GM12878 (cell line): ENCODE results near the gene HEXIM2. TPM values are rescaled to one million over a fixed set of nuclear protein-coding genes. Genes with fewer than 3 reads are reported as not detected.

Experiments used
- ATAC-seq: fragments of 200-7000 bp; cut with Tn5 transposase; 3 replicates; pipeline ENCODE4 v1.9.1; 2020; ENCODE audit warnings: mild to moderate bottlenecking, moderate library complexity
- BruUV-seq: library from RNA; stranded (reverse); fragments of 400-500 nt; replicated peaks from 2 replicates; lab custom pipeline; 2021; lab: Mats Ljungman, UMichigan
- CTCF ChIA-PET: fragments of 300-600 bp; sonication (Branson Sonifier 250); formaldehyde crosslinking; extraction: SDS; loops from one replicate; lab custom pipeline; 2021; ENCODE audit warnings: inconsistent platforms; lab: Yijun Ruan, JAX
- POLR2A ChIA-PET: fragments of 350-600 bp; formaldehyde crosslinking; extraction: SDS; loops from one replicate; lab custom pipeline; 2021; ENCODE audit warnings: inconsistent platforms; lab: Charles Lee
- RAD21 ChIA-PET: fragments of 300-600 bp; sonication (Branson Sonifier 250); formaldehyde crosslinking; loops from one replicate; lab custom pipeline; 2023; ENCODE audit warnings: antibody characterized with exemption; ENCODE audit not compliant: unreplicated experiment; lab: Charles Lee
- SMC1A ChIA-PET: fragments of 300-600 bp; sonication (Branson Sonifier 250); formaldehyde crosslinking; loops from one replicate; lab custom pipeline; 2023; ENCODE audit not compliant: unreplicated experiment, uncharacterized antibody; lab: Charles Lee
- DNase-seq: peaks from one replicate; pipeline ENCODE4 v3.0.0-alpha.2; 2011; ENCODE audit warnings: low read depth, low spot score
- FAIRE-seq: peaks from 3 replicates; lab custom pipeline; 2011; peaks lifted over from hg19 to GRCh38; lab: Jason Lieb, UNC
- H2AFZ ChIP-seq: 2 replicates; pipeline ENCODE4 v1.6.0; 2011; ENCODE audit warnings: low read depth, low read length, control low read depth; ENCODE audit not compliant: control insufficient read depth
- H3K27ac ChIP-seq: 2 replicates; pipeline ENCODE4 v1.5.1; 2011; ENCODE audit warnings: control low read depth; ENCODE audit not compliant: control insufficient read depth, insufficient read depth
- H3K27me3 ChIP-seq, 2 experiments: replicated peaks in 1 of 2; 2 replicates each; pipeline versions ENCODE4 v1.6.0 to v1.6.1; 2011; ENCODE audit warnings: low read length in 1 of 2; ENCODE audit not compliant: control insufficient read depth in 2 of 2, insufficient read depth in 2 of 2
- H3K36me3 ChIP-seq, 2 experiments: 2 replicates each; pipeline ENCODE4 v1.5.1; 2011; ENCODE audit warnings: low read length in 1 of 2; ENCODE audit not compliant: control insufficient read depth in 2 of 2, insufficient read depth in 2 of 2
- H3K4me1 ChIP-seq: 2 replicates; pipeline ENCODE4 v1.6.1; 2011; ENCODE audit warnings: mild to moderate bottlenecking, low read length, moderate library complexity, mixed read lengths; ENCODE audit not compliant: control insufficient read depth, insufficient read depth
- H3K4me2 ChIP-seq: 2 replicates; pipeline ENCODE4 v1.6.0; 2011; ENCODE audit warnings: control low read depth; ENCODE audit not compliant: control insufficient read depth, insufficient read depth
- H3K4me3 ChIP-seq: fragments of 200-600 bp; sonication (generic); 2 replicates; pipeline ENCODE4 v1.5.1; 2016
- H3K79me2 ChIP-seq: 2 replicates; pipeline ENCODE4 v1.6.0; 2011; ENCODE audit warnings: low read length; ENCODE audit not compliant: control insufficient read depth, insufficient read depth
- H3K9ac ChIP-seq: 2 replicates; pipeline ENCODE4 v1.8.0; 2011; ENCODE audit warnings: low read length, control low read depth, mixed read lengths; ENCODE audit not compliant: control insufficient read depth, insufficient read depth
- H3K9me3 ChIP-seq: replicated peaks from 3 replicates; pipeline ENCODE4 v1.5.1; 2011; ENCODE audit warnings: mild to moderate bottlenecking, low read length; ENCODE audit not compliant: control insufficient read depth, insufficient read depth
- H4K20me1 ChIP-seq: 2 replicates; pipeline ENCODE4 v1.6.0; 2011; ENCODE audit not compliant: control insufficient read depth, insufficient read depth
- BMI1 ChIP-seq: fragments of 450-650 bp; IDR thresholded peaks from 2 replicates; pipeline ENCODE4 v1.6.1; 2016; ENCODE audit warnings: mild to moderate bottlenecking, moderate library complexity, borderline replicate concordance
- BRCA1 ChIP-seq: IDR thresholded peaks from 2 replicates; pipeline ENCODE4 v1.6.1; 2011; ENCODE audit warnings: low read depth, low read length, improper control_type of control experiment
- CBFB ChIP-seq: IDR thresholded peaks from 2 replicates; pipeline ENCODE4 v1.6.1; 2016; ENCODE audit warnings: antibody characterized with exemption, low read depth
- CEBPB ChIP-seq, 2 experiments: fragments of 150-350 bp in 1 of 2; IDR thresholded peaks; 2 replicates each; pipeline ENCODE4 v1.6.1; 2012 to 2014; ENCODE audit warnings: low read depth in 2 of 2, low read length in 2 of 2, borderline replicate concordance in 1 of 2, inconsistent platforms in 1 of 2
- ETV6 ChIP-seq, 2 experiments: fragments of 450-650 bp in 1 of 2; IDR thresholded peaks in 1 of 2; conservative IDR thresholded peaks in 1 of 2; 2 replicates each; pipeline ENCODE4 v1.6.1; 2014; ENCODE audit warnings: antibody characterized with exemption in 1 of 2, borderline replicate concordance in 1 of 2, low read depth in 1 of 2, mild to moderate bottlenecking in 1 of 2, moderate library complexity in 1 of 2
- HDAC6 ChIP-seq: fragments of 200-600 bp; sonication (generic); IDR thresholded peaks from one replicate; pipeline ENCODE4 v1.8.0; 2017; ENCODE audit warnings: antibody characterized with exemption; ENCODE audit not compliant: unreplicated experiment
- PAX8 ChIP-seq: fragments of 450-650 bp; IDR thresholded peaks from 2 replicates; pipeline ENCODE4 v1.6.1; 2017; ENCODE audit warnings: mild to moderate bottlenecking, moderate library complexity
- RCOR1 ChIP-seq: conservative IDR thresholded peaks from 2 replicates; pipeline ENCODE4 v1.6.1; 2012; ENCODE audit warnings: low read depth, low read length, improper control_type of control experiment
- SPI1 ChIP-seq: IDR thresholded peaks from 2 replicates; pipeline ENCODE4 v1.6.1; 2011; ENCODE audit warnings: low read depth, mild to moderate bottlenecking, low read length, moderate library complexity, borderline replicate concordance; ENCODE audit not compliant: insufficient read depth
- SREBF2 ChIP-seq: IDR thresholded peaks from 2 replicates; pipeline ENCODE4 v1.6.1; 2012; ENCODE audit warnings: mild to moderate bottlenecking, low read length
- SUPT20H ChIP-seq: IDR thresholded peaks from 2 replicates; pipeline ENCODE4 v1.6.1; 2011; ENCODE audit warnings: low read depth, mild to moderate bottlenecking, low read length, moderate library complexity, borderline replicate concordance; ENCODE audit not compliant: control insufficient read depth
- WGBS: methylation state at CpG from one replicate; pipeline ENCODE4 v1.1.6; 2016; ENCODE audit warnings: low lambda C conversion rate; ENCODE audit not compliant: insufficient replicate concordance, insufficient coverage; ENCODE audit errors: missing lambda C conversion rate; 5-methylcytosine and 5-hydroxymethylcytosine counted together
- in situ Hi-C: fragments of 300-500 bp; cut with MboI; formaldehyde crosslinking; loops from 9 replicates; pipeline ENCODE4 v1.14.3; 2018; ENCODE audit warnings: mixed read lengths
- intact Hi-C: fragments of 100-400 bp; cut with micrococcal nuclease; formaldehyde crosslinking; loops from one replicate; pipeline ENCODE4 v1.14.2; 2022; ENCODE audit not compliant: unreplicated experiment
- polyA plus RNA-seq, 11 experiments: library from polyadenylated mRNA; depleted of rRNA in 4 of 11; unstranded in 6 of 11; stranded (reverse) in 5 of 11; fragments of >200 nt; fragmentation: Nextera tagmentation in 4 of 11; fragmentation: Illumina TruSeq in 1 of 11; extraction: Ambion mirVana in 4 of 11; extraction: Trizol in 1 of 11; gene quantifications; 1 replicate in 1 of 11; 2 replicates in 10 of 11; pipeline versions ENCODE4 v1.2.1 to v1.2.3, GENCODE V29; 2011 to 2016; ENCODE audit warnings: inconsistent platforms in 2 of 11, missing spikeins in 2 of 11, low read depth in 1 of 11
- total RNA-seq, 4 experiments: library from RNA; depleted of rRNA in 3 of 4; stranded (reverse); fragments of >200 nt in 3 of 4; fragmentation: Illumina TruSeq in 1 of 4; extraction: Trizol in 1 of 4; gene quantifications; 2 replicates each; pipeline versions ENCODE4 v1.2.1 to v1.2.3, GENCODE V29; 2013 to 2021
- TF ChIP-seq, protein P1 (sequence below): IDR thresholded peaks from 2 replicates; pipeline ENCODE4 v1.6.1; 2012; ENCODE audit warnings: low read depth, low read length, improper control_type of control experiment
- TF ChIP-seq, protein P2 (sequence below): fragments of 150-350 bp; IDR thresholded peaks from 2 replicates; pipeline ENCODE4 v1.6.1; 2016; ENCODE audit warnings: low read depth, low read length
- TF ChIP-seq, protein P3 (sequence below): fragments of 450-650 bp; IDR thresholded peaks from 2 replicates; pipeline ENCODE4 v1.6.1; 2017; ENCODE audit warnings: borderline replicate concordance

The HEXIM2 gene
- total and polyA plus RNA-seq, 10 of the 15 experiments (the other 5 are each of a cell fraction or from before 2014, with no cell fraction given): 0.10 to 10.3 (median 6.4) TPM

DNA sequence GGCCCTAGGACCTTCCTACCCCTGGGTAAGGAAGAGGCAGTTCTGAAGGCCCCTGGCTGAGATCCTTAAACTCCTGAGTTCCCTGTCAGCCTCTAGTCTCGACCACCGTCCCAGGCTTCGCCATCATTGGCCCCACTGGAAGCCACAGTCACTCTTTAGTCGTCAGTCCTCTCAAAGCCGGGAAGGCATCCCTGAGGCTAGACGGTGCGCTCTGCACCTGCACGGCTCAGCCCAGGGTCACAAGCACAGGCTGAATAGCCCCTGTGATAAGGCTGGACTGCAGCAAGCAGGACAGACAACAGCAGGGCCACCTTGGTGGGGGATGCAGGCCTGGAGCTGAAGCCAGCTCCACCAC lies 16.7 kb upstream of the HEXIM2 start (continued):
- TF ChIP-seq SUPT20H: no peak
- TF ChIP-seq, all 136 proteins: peak for 0

DNA sequence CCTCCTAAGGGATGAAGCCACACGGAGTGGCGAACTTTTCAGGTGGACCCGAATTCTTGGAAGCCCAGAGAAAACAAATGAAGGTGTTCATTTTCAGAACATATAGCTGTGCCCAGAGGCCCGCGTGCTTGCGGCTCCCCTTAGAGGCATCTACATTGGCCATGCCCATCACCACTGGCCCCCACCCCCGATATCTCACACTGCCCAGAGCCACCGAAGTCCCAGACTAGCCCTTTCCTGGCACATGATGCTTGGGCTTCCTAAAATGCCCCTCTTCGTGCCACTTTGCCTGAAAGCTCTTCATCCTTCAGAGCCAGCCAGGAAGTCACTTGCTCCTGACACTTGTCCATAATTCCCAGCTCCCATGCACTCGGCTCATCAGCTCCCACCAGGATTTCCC lies 15.5 kb upstream of the HEXIM2 start:
- intact Hi-C loops (loop anchor here (5.0 kb wide), 1 partner anchor 156 kb away; no protein-coding TSS in a partner anchor), in situ Hi-C loops (no loop called here)
- ChIA-PET POLR2A (interaction anchor here (1.0 kb wide), 1 partner anchor 12 kb away, joined by 7 read pairs; no protein-coding TSS in a partner anchor), SMC1A (interaction anchor here (0.7 to 1.5 kb wide), 3 partner anchors 11 to 96 kb away, joined by 3 to 5 read pairs (median 4); partner anchors contain the start of genes ACBD4 and HEXIM2), RAD21 (interaction anchor here (1.6 kb wide), 1 partner anchor 11 kb away, joined by 4 read pairs; the partner anchor contains the start of gene ACBD4), CTCF (interaction anchor here (1.1 to 11.0 kb wide), 3 partner anchors 11 to 52 kb away, joined by 5 to 280 read pairs (median 6); partner anchors contain the start of genes ACBD4 and HEXIM2)
- Histone ChIP-seq H2AFZ (no peak overlapping the region), H3K4me2 (peak overlapping the region; percentile 96; the same call in 1 of the 2 replicates), H3K27me3 (no peaks in the 10 kb centered on the region), H3K9ac (no peak overlapping the region), H3K36me3 (no peaks in the 10 kb centered on the region), H3K4me1 (peaks cover 18% of the 10 kb centered on the region), H3K9me3 (no peaks in the 10 kb centered on the region), H3K27ac (no peak overlapping the region), H3K79me2 (peaks cover 38% of the 10 kb centered on the region), H4K20me1 (no peaks in the 10 kb centered on the region; the same call in 1 of the 2 replicates), H3K4me3 (peak overlapping the region; percentile 85; the same call in 1 of the 2 replicates)
- WGBS: 95% methylated on average over 10 of the region's 10 CpGs
- no peak for DNase-seq
- no peak for ATAC-seq
- TF ChIP-seq BRCA1 (no peak), SPI1 (no peak), RCOR1 (no peak), HDAC6 (no peak), ETV6 (conservative IDR thresholded peaks at IDR 0.05 in 1 of 2, IDR thresholded peaks at IDR 0.05 in 1 of 2; ENCODE audit: borderline replicate concordance in 1 of 2, low read depth in 1 of 2) (no peak), SREBF2 (no peak), BMI1 (no peak), PAX8 (no peak), CEBPB (IDR thresholded peaks at IDR 0.05; ENCODE audit: borderline replicate concordance in 1 of 2, low read depth in 2 of 2, low read length in 2 of 2) (no peak), CBFB (no peak)
- TF ChIP-seq, protein P1, sequence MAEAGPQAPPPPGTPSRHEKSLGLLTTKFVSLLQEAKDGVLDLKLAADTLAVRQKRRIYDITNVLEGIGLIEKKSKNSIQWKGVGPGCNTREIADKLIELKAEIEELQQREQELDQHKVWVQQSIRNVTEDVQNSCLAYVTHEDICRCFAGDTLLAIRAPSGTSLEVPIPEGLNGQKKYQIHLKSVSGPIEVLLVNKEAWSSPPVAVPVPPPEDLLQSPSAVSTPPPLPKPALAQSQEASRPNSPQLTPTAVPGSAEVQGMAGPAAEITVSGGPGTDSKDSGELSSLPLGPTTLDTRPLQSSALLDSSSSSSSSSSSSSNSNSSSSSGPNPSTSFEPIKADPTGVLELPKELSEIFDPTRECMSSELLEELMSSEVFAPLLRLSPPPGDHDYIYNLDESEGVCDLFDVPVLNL: no peak
- TF ChIP-seq, protein P2, sequence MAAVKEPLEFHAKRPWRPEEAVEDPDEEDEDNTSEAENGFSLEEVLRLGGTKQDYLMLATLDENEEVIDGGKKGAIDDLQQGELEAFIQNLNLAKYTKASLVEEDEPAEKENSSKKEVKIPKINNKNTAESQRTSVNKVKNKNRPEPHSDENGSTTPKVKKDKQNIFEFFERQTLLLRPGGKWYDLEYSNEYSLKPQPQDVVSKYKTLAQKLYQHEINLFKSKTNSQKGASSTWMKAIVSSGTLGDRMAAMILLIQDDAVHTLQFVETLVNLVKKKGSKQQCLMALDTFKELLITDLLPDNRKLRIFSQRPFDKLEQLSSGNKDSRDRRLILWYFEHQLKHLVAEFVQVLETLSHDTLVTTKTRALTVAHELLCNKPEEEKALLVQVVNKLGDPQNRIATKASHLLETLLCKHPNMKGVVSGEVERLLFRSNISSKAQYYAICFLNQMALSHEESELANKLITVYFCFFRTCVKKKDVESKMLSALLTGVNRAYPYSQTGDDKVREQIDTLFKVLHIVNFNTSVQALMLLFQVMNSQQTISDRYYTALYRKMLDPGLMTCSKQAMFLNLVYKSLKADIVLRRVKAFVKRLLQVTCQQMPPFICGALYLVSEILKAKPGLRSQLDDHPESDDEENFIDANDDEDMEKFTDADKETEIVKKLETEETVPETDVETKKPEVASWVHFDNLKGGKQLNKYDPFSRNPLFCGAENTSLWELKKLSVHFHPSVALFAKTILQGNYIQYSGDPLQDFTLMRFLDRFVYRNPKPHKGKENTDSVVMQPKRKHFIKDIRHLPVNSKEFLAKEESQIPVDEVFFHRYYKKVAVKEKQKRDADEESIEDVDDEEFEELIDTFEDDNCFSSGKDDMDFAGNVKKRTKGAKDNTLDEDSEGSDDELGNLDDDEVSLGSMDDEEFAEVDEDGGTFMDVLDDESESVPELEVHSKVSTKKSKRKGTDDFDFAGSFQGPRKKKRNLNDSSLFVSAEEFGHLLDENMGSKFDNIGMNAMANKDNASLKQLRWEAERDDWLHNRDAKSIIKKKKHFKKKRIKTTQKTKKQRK: no peak
- TF ChIP-seq, protein P3, sequence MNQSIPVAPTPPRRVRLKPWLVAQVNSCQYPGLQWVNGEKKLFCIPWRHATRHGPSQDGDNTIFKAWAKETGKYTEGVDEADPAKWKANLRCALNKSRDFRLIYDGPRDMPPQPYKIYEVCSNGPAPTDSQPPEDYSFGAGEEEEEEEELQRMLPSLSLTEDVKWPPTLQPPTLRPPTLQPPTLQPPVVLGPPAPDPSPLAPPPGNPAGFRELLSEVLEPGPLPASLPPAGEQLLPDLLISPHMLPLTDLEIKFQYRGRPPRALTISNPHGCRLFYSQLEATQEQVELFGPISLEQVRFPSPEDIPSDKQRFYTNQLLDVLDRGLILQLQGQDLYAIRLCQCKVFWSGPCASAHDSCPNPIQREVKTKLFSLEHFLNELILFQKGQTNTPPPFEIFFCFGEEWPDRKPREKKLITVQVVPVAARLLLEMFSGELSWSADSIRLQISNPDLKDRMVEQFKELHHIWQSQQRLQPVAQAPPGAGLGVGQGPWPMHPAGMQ: no peak
- no TSS peak for BruUV-seq
- no peak for FAIRE-seq
